Fibroblast of peridontal ligament (primary cell): ENCODE measurements around the gene SEPTIN11.

Experiments
- DNase-seq: peaks from one replicate; pipeline ENCODE4 v3.0.0-alpha.2; 2010; ENCODE audit errors: extremely low read depth

Gene SEPTIN11

GRCh38 chr4:76980261-76980660, 30.7 kb downstream of the SEPTIN11 start:
- no peak for DNase-seq

- DNase-seq = peak; percentile 63
Observed at GRCh38 chr4:76981644-76982043, 32.1 kb downstream of the SEPTIN11 start.

- peak; percentile 53 for DNase-seq
Observed at GRCh38 chr4:76982638-76983584, 33.4 kb downstream of the SEPTIN11 start.

- DNase-seq = peak; percentile 65
Observed at GRCh38 chr4:76984127-76984526, 34.6 kb downstream of the SEPTIN11 start.

- peak; percentile 100 for DNase-seq
Observed at GRCh38 chr4:76984788-76985211, 35.2 kb downstream of the SEPTIN11 start.

GRCh38 chr4:76987153-76987591, 37.6 kb downstream of the SEPTIN11 start:
- peak; percentile 100 for DNase-seq

GRCh38 chr4:76987685-76988084, 38.1 kb downstream of the SEPTIN11 start:
- DNase-seq = no peak

- DNase-seq = no peak
Observed at GRCh38 chr4:76989391-76990061, 40.0 kb downstream of the SEPTIN11 start.

GRCh38 chr4:76990288-76991080, 40.9 kb downstream of the SEPTIN11 start:
- DNase-seq = peak; percentile 98

GRCh38 chr4:76991161-76991660, 41.7 kb downstream of the SEPTIN11 start:
- no peak for DNase-seq

GRCh38 chr4:76993787-76994641, 44.5 kb downstream of the SEPTIN11 start:
- no peak for DNase-seq

GRCh38 chr4:76995776-76996175, 46.2 kb downstream of the SEPTIN11 start:
- DNase-seq = no peak

GRCh38 chr4:76996445-76996844, 46.9 kb downstream of the SEPTIN11 start:
- no peak for DNase-seq

- DNase-seq = no peak
Observed at GRCh38 chr4:76997077-76997476, 47.5 kb downstream of the SEPTIN11 start.

GRCh38 chr4:76997532-76997931, 48.0 kb downstream of the SEPTIN11 start:
- no peak for DNase-seq

- DNase-seq = peak; percentile 67
Observed at GRCh38 chr4:76998251-76998901, 48.8 kb downstream of the SEPTIN11 start.
